GM23338 (cell line): ENCODE measurements around the gene RPS21. TPM values are rescaled to one million over a fixed set of nuclear protein-coding genes. Genes with fewer than 3 reads are reported as not detected.

Source experiments
- ATAC-seq: fragments of 200-7000 bp; cut with Tn5 transposase; 3 replicates; pipeline ENCODE4 v1.9.1; 2020
- DNase-seq: peaks from one replicate; pipeline ENCODE4 v3.0.0-alpha.2; 2015; ENCODE audit warnings: low spot score
- H2AFZ ChIP-seq: fragments of 200-600 bp; sonication (generic); 2 replicates; pipeline ENCODE4 v1.8.0; 2016; ENCODE audit warnings: antibody characterized with exemption, mild to moderate bottlenecking, moderate library complexity
- H3F3A ChIP-seq: fragments of 200-600 bp; sonication (generic); replicated peaks from 2 replicates; pipeline ENCODE4 v1.8.0; 2017; ENCODE audit warnings: antibody characterized with exemption, mixed run types, low read depth
- H3K27ac ChIP-seq: fragments of 200-600 bp; sonication (generic); 2 replicates; pipeline ENCODE4 v1.6.1; 2016; ENCODE audit warnings: low read depth
- H3K27me3 ChIP-seq: fragments of 200-600 bp; sonication (generic); 2 replicates; pipeline ENCODE4 v1.8.0; 2016; ENCODE audit warnings: mild to moderate bottlenecking, mixed run types, moderate library complexity; ENCODE audit not compliant: insufficient read depth
- H3K36me3 ChIP-seq: fragments of 200-600 bp; sonication (generic); 2 replicates; pipeline ENCODE4 v1.8.0; 2016; ENCODE audit warnings: mild to moderate bottlenecking; ENCODE audit not compliant: insufficient read depth
- H3K4me1 ChIP-seq: fragments of 200-600 bp; sonication (generic); 2 replicates; pipeline ENCODE4 v1.8.0; 2016; ENCODE audit warnings: mild to moderate bottlenecking, moderate library complexity; ENCODE audit not compliant: insufficient read depth
- H3K4me2 ChIP-seq: fragments of 200-600 bp; sonication (generic); 2 replicates; pipeline ENCODE4 v1.7.1; 2017; ENCODE audit warnings: mixed run types
- H3K4me3 ChIP-seq: fragments of 200-600 bp; sonication (generic); 2 replicates; pipeline ENCODE4 v1.6.1; 2016; ENCODE audit warnings: mixed run types
- H3K79me2 ChIP-seq: fragments of 200-600 bp; sonication (generic); replicated peaks from 2 replicates; pipeline ENCODE4 v1.8.0; 2017; ENCODE audit warnings: mild to moderate bottlenecking; ENCODE audit not compliant: insufficient read depth
- H3K9me2 ChIP-seq: fragments of 200-600 bp; sonication (generic); 2 replicates; pipeline ENCODE4 v1.8.0; 2017; ENCODE audit not compliant: insufficient read depth
- H4K20me1 ChIP-seq: fragments of 200-600 bp; sonication (generic); replicated peaks from 2 replicates; pipeline ENCODE4 v1.8.0; 2017; ENCODE audit warnings: mild to moderate bottlenecking; ENCODE audit not compliant: insufficient read depth
- H3K27ac Mint-ChIP-seq: 2 replicates; pipeline ENCODE4 v1.8.0; 2020; ENCODE audit warnings: inconsistent platforms, mild to moderate bottlenecking, moderate library complexity, mixed read lengths
- H3K27me3 Mint-ChIP-seq: 3 replicates; pipeline ENCODE4 v1.8.0; 2022; ENCODE audit warnings: low read depth, mild to moderate bottlenecking, moderate library complexity, mixed read lengths, inconsistent platforms; ENCODE audit not compliant: insufficient read depth, poor library complexity
- H3K36me3 Mint-ChIP-seq: 3 replicates; pipeline ENCODE4 v1.8.0; 2021; ENCODE audit warnings: low read depth, mild to moderate bottlenecking, inconsistent platforms, moderate library complexity, mixed read lengths
- H3K4me1 Mint-ChIP-seq: 3 replicates; pipeline ENCODE4 v1.8.0; 2020; ENCODE audit warnings: mild to moderate bottlenecking, inconsistent platforms, mixed read lengths
- H3K4me3 Mint-ChIP-seq: 3 replicates; pipeline ENCODE4 v1.8.0; 2021; ENCODE audit warnings: moderate library complexity, mild to moderate bottlenecking, inconsistent platforms, mixed read lengths
- H3K9me3 Mint-ChIP-seq: 3 replicates; pipeline ENCODE4 v1.8.0; 2020; ENCODE audit warnings: moderate library complexity, mild to moderate bottlenecking, inconsistent platforms, mixed read lengths
- CREB1 ChIP-seq: fragments of 250-450 bp; sonication (Bioruptor Pico); IDR thresholded peaks from 2 replicates; pipeline ENCODE4 v1.5.0; 2020; ENCODE audit warnings: low read depth, mild to moderate bottlenecking, moderate library complexity
- CTCF ChIP-seq, 2 experiments: fragments of 200-600 bp in 1 of 2; sonication (generic) in 1 of 2; conservative IDR thresholded peaks; 2 replicates each; pipeline versions ENCODE4 v1.5.1 to v1.6.1; 2016 to 2017; ENCODE audit warnings: antibody characterized with exemption in 2 of 2, low read depth in 2 of 2, mild to moderate bottlenecking in 2 of 2, moderate library complexity in 1 of 2
- ETS1 ChIP-seq: IDR thresholded peaks from 2 replicates; pipeline ENCODE4 v1.6.1; 2016; ENCODE audit warnings: antibody characterized with exemption
- EZH2 ChIP-seq: fragments of 200-600 bp; sonication (generic); IDR thresholded peaks from one replicate; pipeline ENCODE4 v1.8.0; 2017; ENCODE audit warnings: antibody characterized with exemption, mild to moderate bottlenecking, low read depth; ENCODE audit not compliant: unreplicated experiment
- EZH2phosphoT487 ChIP-seq: fragments of 200-600 bp; sonication (generic); IDR thresholded peaks from one replicate; pipeline ENCODE4 v1.8.1; 2018; ENCODE audit warnings: antibody characterized with exemption; ENCODE audit not compliant: unreplicated experiment
- JUNB ChIP-seq: IDR thresholded peaks from one replicate; pipeline ENCODE4 v1.6.1; 2016; ENCODE audit warnings: antibody characterized with exemption; ENCODE audit not compliant: unreplicated experiment
- NANOG ChIP-seq: IDR thresholded peaks from 2 replicates; pipeline ENCODE4 v1.6.1; 2016; ENCODE audit warnings: antibody characterized with exemption, borderline replicate concordance
- POLR2AphosphoS5 ChIP-seq: IDR thresholded peaks from 2 replicates; pipeline ENCODE4 v1.6.1; 2016; ENCODE audit warnings: antibody characterized with exemption, low read depth
- REST ChIP-seq: IDR thresholded peaks from one replicate; pipeline ENCODE4 v1.6.1; 2018; ENCODE audit warnings: antibody characterized with exemption; ENCODE audit not compliant: unreplicated experiment
- STAT1 ChIP-seq: IDR thresholded peaks from one replicate; pipeline ENCODE4 v1.6.1; 2016; ENCODE audit warnings: antibody characterized with exemption; ENCODE audit not compliant: unreplicated experiment
- ZNF114 ChIP-seq: fragments of 250-450 bp; sonication (Bioruptor Pico); IDR thresholded peaks from 2 replicates; pipeline ENCODE4 v1.5.0; 2020; ENCODE audit warnings: mild to moderate bottlenecking, moderate library complexity
- ZNF331 ChIP-seq: fragments of 250-450 bp; sonication (Bioruptor Pico); IDR thresholded peaks from 2 replicates; pipeline ENCODE4 v1.5.0; 2020; ENCODE audit warnings: low read depth, mild to moderate bottlenecking, moderate library complexity
- ZNF462 ChIP-seq: fragments of 250-450 bp; sonication (Bioruptor Pico); IDR thresholded peaks from 2 replicates; pipeline ENCODE4 v1.5.0; 2020; ENCODE audit warnings: mild to moderate bottlenecking, moderate library complexity
- polyA plus RNA-seq: library from polyadenylated mRNA; unstranded; fragments of >200 nt; fragmentation: Nextera tagmentation; extraction: Ambion mirVana; gene quantifications from 2 replicates; pipeline ENCODE4 v1.2.1, GENCODE V29; 2016
- total RNA-seq: library from RNA; depleted of rRNA; stranded (reverse); fragments of >200 nt; shearing (Covaris generic); gene quantifications from 2 replicates; pipeline ENCODE4 v1.2.3, GENCODE V29; 2014

The RPS21 gene
- total and polyA plus RNA-seq, 2 experiments from 2014 or later = 759 to 2,298 TPM

- Histone ChIP-seq H3K9me2 (no peaks in the 10 kb centered on the region), H3F3A (no peaks in the 10 kb centered on the region), H3K4me1 (no peaks in the 10 kb centered on the region; the same call in 1 of the 2 replicates), H3K4me3 (no peak overlapping the region), H3K36me3 (no peaks in the 10 kb centered on the region), H3K27me3 (no peaks in the 10 kb centered on the region), H2AFZ (no peak overlapping the region), H3K79me2 (no peaks in the 10 kb centered on the region), H4K20me1 (no peaks in the 10 kb centered on the region), H3K27ac (no peak overlapping the region), H3K4me2 (no peak overlapping the region)
- DNase-seq (no peak), ATAC-seq (no peak)
- H3K9me3 Mint-ChIP-seq = no peaks in the 10 kb centered on the region
- H3K27ac Mint-ChIP-seq = no peak overlapping the region
- H3K4me1 Mint-ChIP-seq = no peaks in the 10 kb centered on the region
- H3K4me3 Mint-ChIP-seq = no peak overlapping the region
- H3K27me3 Mint-ChIP-seq = peaks cover 2% of the 10 kb centered on the region
- H3K36me3 Mint-ChIP-seq = no peaks in the 10 kb centered on the region
- TF ChIP-seq STAT1 = no peak
- no peak for TF ChIP-seq CREB1
- no peak for TF ChIP-seq JUNB
- TF ChIP-seq REST = no peak
- TF ChIP-seq NANOG = no peak
- TF ChIP-seq ZNF114 (CRISPR knock-in tag) = no peak
- no peak for TF ChIP-seq POLR2AphosphoS5
- TF ChIP-seq EZH2 = no peak
- no peak for TF ChIP-seq ETS1
- no peak for TF ChIP-seq EZH2phosphoT487
- TF ChIP-seq CTCF (conservative IDR thresholded peaks at IDR 0.05; ENCODE audit: low read depth in 2 of 2) = no peak
- no peak for TF ChIP-seq ZNF331 (CRISPR knock-in tag)
- TF ChIP-seq ZNF462 (CRISPR knock-in tag) = no peak
Measured at GRCh38 chr20:62415354-62416111, 28.6 kb downstream of the RPS21 start.
